ENCODE measurements around the gene PNLIP. TPM values are rescaled to one million over a fixed set of nuclear protein-coding genes. Genes with fewer than 3 reads are reported as not detected.

PNLIP gene
- total RNA-seq, 2 donors from 2014 or later: 8,888 to 12,294 TPM

DNA sequence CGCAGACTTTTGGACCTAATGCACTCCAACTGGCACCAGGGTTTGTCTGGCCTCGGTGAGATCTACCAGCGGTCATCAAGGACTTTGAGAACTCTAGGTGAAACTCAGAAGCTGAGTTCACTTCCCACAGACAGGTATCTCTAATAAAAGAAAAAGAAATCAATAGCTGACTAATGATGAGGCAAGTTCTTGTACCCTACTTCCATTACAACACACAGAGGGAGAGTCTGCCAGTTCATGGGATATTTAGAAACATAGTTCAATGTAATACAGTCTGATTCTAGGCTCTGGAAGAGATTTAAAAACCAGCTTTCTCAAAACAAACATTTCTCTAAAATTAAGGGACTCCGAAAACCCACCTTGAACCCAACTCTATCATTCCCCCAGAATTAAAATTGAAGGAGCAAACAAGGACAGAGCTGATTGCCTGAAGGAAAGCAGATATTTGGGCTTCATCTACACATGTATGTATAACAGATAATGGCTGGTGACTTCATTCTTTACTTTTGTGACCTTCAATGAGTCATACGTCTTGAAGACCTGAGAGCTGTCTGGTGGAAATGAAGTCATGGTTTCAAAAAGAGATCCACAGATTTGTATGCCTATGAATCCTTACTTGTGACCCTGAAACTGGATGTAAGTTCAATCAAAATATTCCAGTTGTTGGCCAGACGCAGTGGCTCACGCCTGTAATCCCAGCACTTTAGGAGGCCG, 42.3 kb downstream of the PNLIP start:
- H3K4me1 ChIP-seq: peaks cover 25% of the 10 kb centered on the region
- no peaks in the 10 kb centered on the region for H3K36me3 ChIP-seq (replicated peaks in 1 of 2; ENCODE audit: insufficient read depth in 1 of 2, low read depth in 2 of 2)
- WGBS, 2 donors: 56 to 67% methylated on average over 8 of the region's 8 CpGs
- H3K27ac ChIP-seq: peak overlapping the region; percentile 69 to 97 (median 94)
- ATAC-seq: peak; percentile 6
- TF ChIP-seq, protein P1, sequence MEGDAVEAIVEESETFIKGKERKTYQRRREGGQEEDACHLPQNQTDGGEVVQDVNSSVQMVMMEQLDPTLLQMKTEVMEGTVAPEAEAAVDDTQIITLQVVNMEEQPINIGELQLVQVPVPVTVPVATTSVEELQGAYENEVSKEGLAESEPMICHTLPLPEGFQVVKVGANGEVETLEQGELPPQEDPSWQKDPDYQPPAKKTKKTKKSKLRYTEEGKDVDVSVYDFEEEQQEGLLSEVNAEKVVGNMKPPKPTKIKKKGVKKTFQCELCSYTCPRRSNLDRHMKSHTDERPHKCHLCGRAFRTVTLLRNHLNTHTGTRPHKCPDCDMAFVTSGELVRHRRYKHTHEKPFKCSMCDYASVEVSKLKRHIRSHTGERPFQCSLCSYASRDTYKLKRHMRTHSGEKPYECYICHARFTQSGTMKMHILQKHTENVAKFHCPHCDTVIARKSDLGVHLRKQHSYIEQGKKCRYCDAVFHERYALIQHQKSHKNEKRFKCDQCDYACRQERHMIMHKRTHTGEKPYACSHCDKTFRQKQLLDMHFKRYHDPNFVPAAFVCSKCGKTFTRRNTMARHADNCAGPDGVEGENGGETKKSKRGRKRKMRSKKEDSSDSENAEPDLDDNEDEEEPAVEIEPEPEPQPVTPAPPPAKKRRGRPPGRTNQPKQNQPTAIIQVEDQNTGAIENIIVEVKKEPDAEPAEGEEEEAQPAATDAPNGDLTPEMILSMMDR (IDR thresholded peaks at IDR 0.05): no peak
- TF ChIP-seq POLR2A (IDR thresholded peaks at IDR 0.05): peak in 2 of 3 donors; percentile 13 to 20
- H3K27me3 ChIP-seq: no peaks in the 10 kb centered on the region
- DNase-seq: peak in 3 of 4 donors; percentile 20 to 31 (median 26)
- H3K4me3 ChIP-seq: no peak overlapping the region
- H3K9me3 ChIP-seq: no peaks in the 10 kb centered on the region
- intact Hi-C loops (cut with DNase I): no loop called here

GRCh38 chr10:116588995-116589394, 43.3 kb downstream of the PNLIP start:
- intact Hi-C loops (cut with DNase I): no loop called here
- H3K36me3 ChIP-seq (replicated peaks in 1 of 2; ENCODE audit: insufficient read depth in 1 of 2, low read depth in 2 of 2): no peaks in the 10 kb centered on the region
- no peak overlapping the region for H3K4me3 ChIP-seq
- TF ChIP-seq, protein P1 (IDR thresholded peaks at IDR 0.05): no peak
- TF ChIP-seq POLR2A (IDR thresholded peaks at IDR 0.05): no peak
- no peak for DNase-seq
- WGBS, 2 donors: 83% methylated on average over 2 of the region's 2 CpGs
- no peak for ATAC-seq
- no peaks in the 10 kb centered on the region for H3K27me3 ChIP-seq
- no peaks in the 10 kb centered on the region for H3K9me3 ChIP-seq
- peaks cover 25% of the 10 kb centered on the region for H3K4me1 ChIP-seq
- H3K27ac ChIP-seq: peak overlapping the region; percentile 86 to 97 (median 94)

DNA sequence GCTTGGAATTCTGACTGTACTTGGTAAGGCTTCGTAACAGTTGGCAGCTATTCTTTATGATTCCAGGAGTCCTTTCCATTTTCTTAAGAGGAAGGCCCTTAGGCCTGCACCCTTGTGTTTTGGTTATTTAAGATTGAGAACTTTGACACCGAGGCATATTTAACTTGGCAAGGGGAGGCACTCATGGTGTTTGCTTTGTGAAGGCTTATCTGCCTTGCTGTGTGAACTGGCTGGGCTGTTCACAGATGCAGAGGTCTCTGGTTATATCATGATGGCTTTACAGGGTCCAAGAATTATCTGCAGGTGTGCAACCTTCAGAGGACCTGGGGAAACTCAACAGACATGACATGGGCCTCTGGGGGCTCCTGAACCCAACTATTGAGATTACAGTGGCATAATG, 44.2 kb downstream of the PNLIP start:
- peak; percentile 72 for ATAC-seq
- intact Hi-C loops (cut with DNase I): no loop called here
- Histone ChIP-seq H3K36me3 (replicated peaks in 1 of 2; ENCODE audit: insufficient read depth in 1 of 2, low read depth in 2 of 2) (no peaks in the 10 kb centered on the region), H3K4me3 (no peak overlapping the region), H3K27me3 (no peaks in the 10 kb centered on the region), H3K4me1 (peaks cover 29% of the 10 kb centered on the region), H3K27ac (peak overlapping the region; percentile 94 to 97 (median 96)), H3K9me3 (no peaks in the 10 kb centered on the region)
- TF ChIP-seq, protein P1 (IDR thresholded peaks at IDR 0.05): no peak
- peak in 1 of 3 donors; percentile 6 for TF ChIP-seq POLR2A (IDR thresholded peaks at IDR 0.05)
- peak; percentile 76 to 94 (median 86) for DNase-seq
- 28 to 32% methylated on average over 2 of the region's 2 CpGs for WGBS, 2 donors

DNA sequence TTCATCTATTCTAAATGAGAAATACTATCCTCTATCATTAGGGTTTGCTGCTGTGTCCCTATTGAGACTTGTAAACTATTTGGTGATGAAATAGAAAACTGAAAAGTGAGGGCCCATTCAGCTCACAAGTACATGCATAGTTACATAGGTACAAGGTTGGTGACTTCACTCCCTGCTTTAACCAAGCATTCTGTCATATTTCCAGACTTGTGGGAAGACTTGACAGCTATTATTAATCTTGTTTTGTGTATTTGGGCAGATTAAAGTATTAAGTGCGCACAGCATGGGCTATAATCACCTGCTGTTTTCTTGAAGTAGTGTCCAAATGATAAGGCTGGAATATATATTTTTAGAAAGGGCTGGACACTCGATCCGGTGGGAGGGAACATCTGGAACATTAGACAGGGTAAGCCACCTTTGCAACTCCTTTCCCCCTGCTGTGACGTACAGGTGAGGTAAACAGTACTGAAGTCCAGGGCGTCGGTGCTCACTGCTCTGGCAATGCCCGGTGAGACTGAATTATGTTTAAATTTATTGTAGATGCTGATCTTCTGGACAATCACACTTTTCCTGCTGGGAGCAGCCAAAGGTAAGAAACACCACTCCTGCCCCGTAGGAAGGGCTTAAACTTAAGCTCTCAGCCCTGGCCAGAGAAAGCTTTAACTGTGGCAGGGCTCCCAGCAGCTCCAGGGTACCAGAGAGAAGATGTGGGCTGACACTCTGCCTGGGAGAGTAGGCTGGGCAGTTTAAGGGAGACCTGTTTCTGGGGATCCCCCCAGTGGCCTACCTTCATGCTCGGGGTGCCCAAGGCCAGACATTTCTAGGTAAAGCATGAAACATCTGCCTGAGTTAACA, 45.1 kb downstream of the PNLIP start, which contains the start of gene PNLIPRP1:
Gene PNLIPRP1, plus strand, starts transcription at position 370 of the 855 bp plus-strand sequence. Its CDS starts 171 bp downstream, at position 541.
- H3K4me3 ChIP-seq: peak within 1 kb of the TSS; percentile 29 to 42
- TF ChIP-seq, protein P1 (IDR thresholded peaks at IDR 0.05): peak in 2 of 7 experiments; percentile 12 to 15
- TF ChIP-seq POLR2A (IDR thresholded peaks at IDR 0.05): peak; percentile 70 to 94 (median 92)
- DNase-seq (peak; percentile 79 to 92 (median 84)), ATAC-seq (peak; percentile 68)
- WGBS, 2 donors: 26 to 36% methylated on average over 9 of the region's 9 CpGs
- H3K4me1 ChIP-seq: peaks cover 38% of the 10 kb centered on the region
- H3K27ac ChIP-seq: peak within 1 kb of the TSS; percentile 94 to 97 (median 96)
- H3K9me3 ChIP-seq: no peaks in the 10 kb centered on the region
- peaks cover 0 to 3% of the 10 kb centered on the region in 2 donors for H3K36me3 ChIP-seq (replicated peaks in 1 of 2; ENCODE audit: insufficient read depth in 1 of 2, low read depth in 2 of 2)
- H3K27me3 ChIP-seq: no peaks in the 10 kb centered on the region
- intact Hi-C loops (cut with DNase I): no loop called here
